Calu3 (cell line): ENCODE data around the gene LBH. TPM values are rescaled to one million over a fixed set of nuclear protein-coding genes. Genes with fewer than 3 reads are reported as not detected.

Experiments used
- BruUV-seq: library from RNA; stranded (reverse); fragments of 400-500 nt; replicated peaks from 2 replicates; lab custom pipeline; 2021; lab: Mats Ljungman, UMichigan
- CTCF ChIA-PET: fragments of 300-600 bp; sonication (Branson Sonifier 250); formaldehyde crosslinking; loops from one replicate; lab custom pipeline; 2022; ENCODE audit warnings: antibody characterized with exemption; lab: Charles Lee
- DNase-seq: peaks from one replicate; pipeline ENCODE4 v3.0.0; 2022
- H3K27ac Mint-ChIP-seq: one replicate; pipeline ENCODE4 v1.8.0; 2022; ENCODE audit warnings: mixed read lengths; ENCODE audit not compliant: unreplicated experiment
- H3K27me3 Mint-ChIP-seq: one replicate; pipeline ENCODE4 v1.8.0; 2022; ENCODE audit warnings: mixed read lengths; ENCODE audit not compliant: unreplicated experiment
- H3K36me3 Mint-ChIP-seq: one replicate; pipeline ENCODE4 v1.8.0; 2022; ENCODE audit warnings: mild to moderate bottlenecking, moderate library complexity, mixed read lengths; ENCODE audit not compliant: insufficient read depth, unreplicated experiment
- H3K4me1 Mint-ChIP-seq: one replicate; pipeline ENCODE4 v1.8.0; 2022; ENCODE audit warnings: mild to moderate bottlenecking, low read depth, mixed read lengths; ENCODE audit not compliant: unreplicated experiment
- H3K4me3 Mint-ChIP-seq: one replicate; pipeline ENCODE4 v1.8.0; 2022; ENCODE audit warnings: mild to moderate bottlenecking, low read depth, moderate library complexity, mixed read lengths; ENCODE audit not compliant: unreplicated experiment
- H3K9me3 Mint-ChIP-seq: one replicate; pipeline ENCODE4 v1.8.0; 2022; ENCODE audit warnings: low read depth, mixed read lengths; ENCODE audit not compliant: unreplicated experiment
- intact Hi-C: fragments of 100-400 bp; cut with micrococcal nuclease; formaldehyde crosslinking; loops from one replicate; pipeline ENCODE4 v1.10.0; 2022; ENCODE audit not compliant: unreplicated experiment
- total RNA-seq: library from RNA; stranded (reverse); gene quantifications from 2 replicates; pipeline ENCODE4 v1.2.3, GENCODE V29; 2022
- TF ChIP-seq, protein P1 (sequence below): fragments of 200-600 bp; IDR thresholded peaks from one replicate; pipeline ENCODE4 v1.8.0; 2022; ENCODE audit warnings: antibody characterized with exemption; ENCODE audit not compliant: unreplicated experiment

LBH gene
- total RNA-seq, 1 experiment from 2014 or later: 3.3 TPM

DNA sequence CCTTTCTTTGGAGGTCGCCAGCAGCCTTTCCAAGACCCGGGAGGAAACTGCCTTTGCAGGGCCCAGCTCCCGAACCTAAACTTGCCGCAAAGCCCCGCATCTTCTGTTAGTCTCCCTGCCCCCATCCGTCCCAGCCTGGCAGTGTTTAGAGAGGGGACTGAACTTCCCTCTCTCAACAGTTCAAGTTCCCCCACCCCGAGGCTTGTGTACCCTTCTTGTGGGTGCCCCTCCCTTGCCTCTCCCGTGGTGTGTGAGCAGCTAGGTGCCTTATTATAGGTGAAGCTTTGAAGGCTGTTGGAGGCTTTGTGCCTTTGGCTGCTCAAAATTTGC is 1.4 kb downstream of the LBH start:
- CTCF ChIA-PET: interaction anchor here (0.6 to 1.0 kb wide), 2 partner anchors 18 to 24 kb away, joined by 3 to 5 read pairs; no protein-coding TSS in a partner anchor
- intact Hi-C loops: loop anchor here (10.0 kb wide), 1 partner anchor 92 kb away; no protein-coding TSS in a partner anchor
- Mint-ChIP-seq H3K27me3 (peaks cover 78% of the 10 kb centered on the region), H3K36me3 (peaks cover 23% of the 10 kb centered on the region), H3K4me1 (peaks cover 14% of the 10 kb centered on the region), H3K4me3 (peak overlapping the region; percentile 73), H3K27ac (no peak overlapping the region), H3K9me3 (no peaks in the 10 kb centered on the region)
- TF ChIP-seq, protein P1, sequence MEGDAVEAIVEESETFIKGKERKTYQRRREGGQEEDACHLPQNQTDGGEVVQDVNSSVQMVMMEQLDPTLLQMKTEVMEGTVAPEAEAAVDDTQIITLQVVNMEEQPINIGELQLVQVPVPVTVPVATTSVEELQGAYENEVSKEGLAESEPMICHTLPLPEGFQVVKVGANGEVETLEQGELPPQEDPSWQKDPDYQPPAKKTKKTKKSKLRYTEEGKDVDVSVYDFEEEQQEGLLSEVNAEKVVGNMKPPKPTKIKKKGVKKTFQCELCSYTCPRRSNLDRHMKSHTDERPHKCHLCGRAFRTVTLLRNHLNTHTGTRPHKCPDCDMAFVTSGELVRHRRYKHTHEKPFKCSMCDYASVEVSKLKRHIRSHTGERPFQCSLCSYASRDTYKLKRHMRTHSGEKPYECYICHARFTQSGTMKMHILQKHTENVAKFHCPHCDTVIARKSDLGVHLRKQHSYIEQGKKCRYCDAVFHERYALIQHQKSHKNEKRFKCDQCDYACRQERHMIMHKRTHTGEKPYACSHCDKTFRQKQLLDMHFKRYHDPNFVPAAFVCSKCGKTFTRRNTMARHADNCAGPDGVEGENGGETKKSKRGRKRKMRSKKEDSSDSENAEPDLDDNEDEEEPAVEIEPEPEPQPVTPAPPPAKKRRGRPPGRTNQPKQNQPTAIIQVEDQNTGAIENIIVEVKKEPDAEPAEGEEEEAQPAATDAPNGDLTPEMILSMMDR: no peak
- DNase-seq: no peak
- no TSS peak for BruUV-seq

DNA sequence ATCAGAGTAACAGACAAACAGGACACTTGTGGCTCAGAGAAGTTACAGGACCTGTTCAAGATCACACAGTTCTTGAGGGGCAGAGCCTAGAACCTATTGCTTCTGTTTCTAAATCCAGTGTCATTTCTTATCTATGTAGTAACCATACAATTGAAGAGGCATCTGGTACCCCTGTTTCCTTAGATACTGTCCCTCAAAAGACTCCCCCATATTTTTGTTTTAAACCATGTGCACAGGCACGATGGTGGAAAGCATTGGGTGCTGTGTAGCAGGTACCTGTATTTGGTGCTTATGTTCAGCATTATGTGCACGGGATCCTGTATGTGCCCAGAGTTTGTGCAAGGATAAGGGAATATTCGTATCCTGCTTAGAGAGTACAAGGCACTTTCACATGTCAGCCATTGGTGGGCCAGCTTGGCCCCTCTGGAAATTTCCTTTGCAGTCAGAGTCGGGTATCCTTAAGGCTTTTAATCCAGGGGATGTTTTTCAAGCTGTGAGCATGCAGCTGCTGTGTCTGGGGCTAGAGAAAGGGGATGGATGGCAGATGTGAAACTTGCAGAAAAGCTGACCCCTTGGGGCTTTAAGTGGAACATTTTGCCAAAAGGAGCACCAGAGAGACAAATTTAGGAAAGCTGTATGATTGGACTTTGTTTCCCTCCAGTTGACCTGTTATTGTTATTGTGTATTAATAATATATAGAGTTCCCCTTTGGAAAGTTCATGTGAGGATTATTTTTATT is 2.1 kb downstream of the LBH start:
- no TSS peak for BruUV-seq
- Mint-ChIP-seq H3K4me3 (peak overlapping the region; percentile 73), H3K27ac (no peak overlapping the region), H3K27me3 (peaks cover 85% of the 10 kb centered on the region), H3K9me3 (no peaks in the 10 kb centered on the region), H3K36me3 (peaks cover 23% of the 10 kb centered on the region), H3K4me1 (peaks cover 14% of the 10 kb centered on the region)
- CTCF ChIA-PET: interaction anchor here (0.9 to 1.3 kb wide), 4 partner anchors 20 to 478 kb away, joined by 3 to 5 read pairs (median 3); no protein-coding TSS in a partner anchor
- no peak for DNase-seq
- intact Hi-C loops: loop anchor here (10.0 kb wide), 1 partner anchor 91 kb away; no protein-coding TSS in a partner anchor
- TF ChIP-seq, protein P1: no peak

DNA sequence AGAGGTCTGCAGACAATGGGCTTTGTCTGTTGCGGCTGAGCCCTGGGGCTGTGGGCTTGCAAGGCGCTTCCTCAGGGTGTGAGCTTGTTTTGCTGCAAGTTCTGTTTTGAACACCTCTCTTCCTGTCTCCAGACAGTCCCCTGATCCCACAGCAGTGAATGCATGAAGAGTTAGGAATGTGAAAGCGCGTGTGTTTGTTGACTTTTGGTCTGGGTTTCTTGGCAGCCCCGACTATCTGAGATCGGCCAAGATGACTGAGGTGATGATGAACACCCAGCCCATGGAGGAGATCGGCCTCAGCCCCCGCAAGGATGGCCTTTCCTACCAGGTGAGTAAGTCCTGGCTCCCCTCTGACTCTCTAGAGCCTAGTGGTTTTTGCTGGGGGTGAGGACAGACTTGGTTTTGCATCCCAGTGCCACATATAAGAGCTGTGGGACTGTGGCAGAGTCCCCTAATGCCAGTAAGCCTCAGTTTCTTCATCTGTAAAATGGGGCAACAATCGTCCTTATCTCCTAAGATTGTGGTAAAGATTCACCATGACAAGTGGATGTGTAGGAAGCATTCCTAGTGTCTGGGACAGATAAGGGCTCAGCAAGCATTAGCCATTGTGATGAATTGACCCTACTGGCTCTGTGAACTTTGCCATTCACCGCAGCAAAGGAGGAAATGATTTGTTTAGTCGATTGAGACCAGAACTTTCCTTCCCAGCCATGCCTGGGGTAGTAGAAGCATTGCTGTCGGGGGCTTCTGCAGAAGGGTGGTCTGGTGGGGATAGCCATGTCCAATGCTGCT is 3.0 kb downstream of the LBH start:
- DNase-seq: peak; percentile 63
- H3K36me3 Mint-ChIP-seq: peaks cover 23% of the 10 kb centered on the region
- peaks cover 14% of the 10 kb centered on the region for H3K4me1 Mint-ChIP-seq
- no peaks in the 10 kb centered on the region for H3K9me3 Mint-ChIP-seq
- intact Hi-C loops: loop anchor here (10.0 kb wide), 1 partner anchor 90 kb away; no protein-coding TSS in a partner anchor
- no peak overlapping the region for H3K4me3 Mint-ChIP-seq
- no TSS peak for BruUV-seq
- CTCF ChIA-PET: interaction anchor here (0.6 to 1.3 kb wide), 5 partner anchors 19 to 477 kb away, joined by 3 to 6 read pairs (median 3); no protein-coding TSS in a partner anchor
- TF ChIP-seq, protein P1: no peak
- peaks cover 92% of the 10 kb centered on the region for H3K27me3 Mint-ChIP-seq
- H3K27ac Mint-ChIP-seq: no peak overlapping the region

DNA sequence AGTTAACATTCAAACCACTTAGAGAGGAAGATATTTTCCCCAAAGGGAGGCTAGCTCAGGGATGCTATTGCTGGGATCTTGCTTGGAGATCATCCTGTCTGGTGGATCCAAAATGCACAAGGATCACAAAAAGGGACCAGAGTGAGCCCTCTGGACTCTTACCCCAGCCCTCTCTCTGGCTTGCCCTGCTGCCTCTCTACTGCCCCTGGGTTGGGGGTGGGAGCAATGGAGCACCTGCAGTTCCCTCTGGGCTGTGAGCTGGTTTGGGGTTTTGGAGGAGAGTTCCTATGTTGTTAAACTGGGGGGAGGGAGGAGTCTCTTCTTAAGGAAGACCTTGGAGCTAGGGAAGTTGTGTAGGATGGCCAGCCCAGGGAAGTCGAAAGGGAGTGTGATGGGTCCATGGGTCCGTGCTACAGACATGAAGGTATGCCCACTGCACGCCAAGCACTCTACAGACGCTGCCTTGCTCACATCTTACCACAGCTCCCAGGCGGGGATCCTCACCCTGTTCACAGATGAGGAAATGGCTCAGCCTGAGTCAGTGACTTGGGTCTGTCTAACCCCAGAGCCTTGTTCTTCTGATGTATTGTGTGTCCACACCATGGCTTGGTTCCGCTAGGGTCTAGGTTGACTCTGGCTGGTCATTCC is 3.8 kb downstream of the LBH start:
- Mint-ChIP-seq H3K4me1 (peaks cover 14% of the 10 kb centered on the region), H3K4me3 (no peak overlapping the region), H3K36me3 (peaks cover 23% of the 10 kb centered on the region), H3K9me3 (no peaks in the 10 kb centered on the region), H3K27me3 (peaks cover 89% of the 10 kb centered on the region), H3K27ac (no peak overlapping the region)
- no TSS peak for BruUV-seq
- DNase-seq: no peak
- CTCF ChIA-PET: interaction anchor here (1.2 to 1.3 kb wide), 2 partner anchors 70 to 476 kb away, joined by 3 to 5 read pairs; no protein-coding TSS in a partner anchor
- TF ChIP-seq, protein P1: no peak
- intact Hi-C loops: loop anchor here (10.0 kb wide), 1 partner anchor 90 kb away; no protein-coding TSS in a partner anchor
